Nephron (organoid): ENCODE data around the gene PAM.

ENCODE experiments used
- H3K27ac Mint-ChIP-seq, 3 experiments: 2 replicates each; pipeline ENCODE4 v1.8.0; 2020; ENCODE audit warnings: mixed read lengths in 3 of 3, mild to moderate bottlenecking in 2 of 3, moderate library complexity in 1 of 3
- H3K27me3 Mint-ChIP-seq: 2 replicates; pipeline ENCODE4 v1.8.0; 2021; ENCODE audit warnings: low read depth, mild to moderate bottlenecking, moderate library complexity, mixed read lengths
- H3K36me3 Mint-ChIP-seq: 2 replicates; pipeline ENCODE4 v1.8.0; 2020; ENCODE audit warnings: low read depth, mixed read lengths
- H3K4me1 Mint-ChIP-seq: 2 replicates; pipeline ENCODE4 v1.8.0; 2020; ENCODE audit warnings: mixed read lengths
- H3K4me3 Mint-ChIP-seq, 3 experiments: 2 replicates each; pipeline ENCODE4 v1.8.0; 2020; ENCODE audit warnings: mild to moderate bottlenecking in 3 of 3, mixed read lengths in 3 of 3, moderate library complexity in 2 of 3
- H3K9me3 Mint-ChIP-seq: 2 replicates; pipeline ENCODE4 v1.8.0; 2020; ENCODE audit warnings: mixed read lengths
- TF ChIP-seq, protein P1 (sequence below), 3 experiments: fragments of 200-600 bp; sonication (generic); IDR thresholded peaks; one replicate each; pipeline ENCODE4 v1.5.0; 2021; ENCODE audit warnings: antibody characterized with exemption in 3 of 3; ENCODE audit not compliant: unreplicated experiment in 3 of 3

Gene PAM

GRCh38 chr5:102716017-102716416 is 39.1 kb upstream of the PAM start:
- no peaks in the 10 kb centered on the region for H3K36me3 Mint-ChIP-seq
- peaks cover 9% of the 10 kb centered on the region for H3K4me1 Mint-ChIP-seq
- H3K27ac Mint-ChIP-seq, result no peak overlapping the region
- TF ChIP-seq, protein P1, sequence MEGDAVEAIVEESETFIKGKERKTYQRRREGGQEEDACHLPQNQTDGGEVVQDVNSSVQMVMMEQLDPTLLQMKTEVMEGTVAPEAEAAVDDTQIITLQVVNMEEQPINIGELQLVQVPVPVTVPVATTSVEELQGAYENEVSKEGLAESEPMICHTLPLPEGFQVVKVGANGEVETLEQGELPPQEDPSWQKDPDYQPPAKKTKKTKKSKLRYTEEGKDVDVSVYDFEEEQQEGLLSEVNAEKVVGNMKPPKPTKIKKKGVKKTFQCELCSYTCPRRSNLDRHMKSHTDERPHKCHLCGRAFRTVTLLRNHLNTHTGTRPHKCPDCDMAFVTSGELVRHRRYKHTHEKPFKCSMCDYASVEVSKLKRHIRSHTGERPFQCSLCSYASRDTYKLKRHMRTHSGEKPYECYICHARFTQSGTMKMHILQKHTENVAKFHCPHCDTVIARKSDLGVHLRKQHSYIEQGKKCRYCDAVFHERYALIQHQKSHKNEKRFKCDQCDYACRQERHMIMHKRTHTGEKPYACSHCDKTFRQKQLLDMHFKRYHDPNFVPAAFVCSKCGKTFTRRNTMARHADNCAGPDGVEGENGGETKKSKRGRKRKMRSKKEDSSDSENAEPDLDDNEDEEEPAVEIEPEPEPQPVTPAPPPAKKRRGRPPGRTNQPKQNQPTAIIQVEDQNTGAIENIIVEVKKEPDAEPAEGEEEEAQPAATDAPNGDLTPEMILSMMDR (IDR thresholded peaks at IDR 0.05; ENCODE audit: unreplicated experiment in 3 of 3), result no peak
- no peak overlapping the region for H3K4me3 Mint-ChIP-seq
- no peaks in the 10 kb centered on the region for H3K9me3 Mint-ChIP-seq
- H3K27me3 Mint-ChIP-seq, result no peaks in the 10 kb centered on the region

GRCh38 chr5:102718819-102719218 is 36.3 kb upstream of the PAM start:
- TF ChIP-seq, protein P1 (IDR thresholded peaks at IDR 0.05; ENCODE audit: unreplicated experiment in 3 of 3), result no peak
- no peaks in the 10 kb centered on the region for H3K27me3 Mint-ChIP-seq
- H3K9me3 Mint-ChIP-seq, result peaks cover 7% of the 10 kb centered on the region
- no peak overlapping the region for H3K27ac Mint-ChIP-seq
- no peaks in the 10 kb centered on the region for H3K36me3 Mint-ChIP-seq
- no peak overlapping the region for H3K4me3 Mint-ChIP-seq
- peaks cover 3% of the 10 kb centered on the region for H3K4me1 Mint-ChIP-seq

DNA sequence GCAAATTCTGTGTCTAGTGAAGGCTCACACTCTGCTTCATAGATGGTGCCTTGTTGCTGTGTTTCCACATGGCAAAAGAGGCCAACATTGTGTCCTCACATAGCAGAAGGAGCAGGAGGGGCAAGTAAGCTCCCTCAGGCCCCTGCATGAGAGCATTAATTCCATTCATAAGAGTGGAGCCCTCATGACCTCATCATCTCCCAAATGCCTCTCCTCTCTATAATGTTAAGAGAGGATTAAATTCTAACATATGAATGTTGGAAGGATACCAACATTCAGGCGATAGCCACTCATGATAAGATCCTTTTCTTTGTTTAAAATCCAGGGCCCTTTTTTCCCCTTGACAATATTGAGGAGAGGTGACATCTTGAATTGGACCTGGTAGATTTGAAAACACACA is 35.2 kb upstream of the PAM start:
- Mint-ChIP-seq H3K4me3 (no peak overlapping the region), H3K4me1 (no peaks in the 10 kb centered on the region), H3K36me3 (no peaks in the 10 kb centered on the region), H3K27me3 (no peaks in the 10 kb centered on the region), H3K9me3 (peaks cover 7% of the 10 kb centered on the region), H3K27ac (no peak overlapping the region)
- TF ChIP-seq, protein P1 (IDR thresholded peaks at IDR 0.05; ENCODE audit: unreplicated experiment in 3 of 3), result no peak

GRCh38 chr5:102720969-102721368 is 34.1 kb upstream of the PAM start:
- Mint-ChIP-seq H3K27me3 (no peaks in the 10 kb centered on the region), H3K27ac (peak overlapping the region in 1 of 3 experiments; percentile 55), H3K36me3 (no peaks in the 10 kb centered on the region), H3K4me3 (no peak overlapping the region), H3K4me1 (peaks cover 4% of the 10 kb centered on the region), H3K9me3 (peaks cover 7% of the 10 kb centered on the region)
- TF ChIP-seq, protein P1 (IDR thresholded peaks at IDR 0.05; ENCODE audit: unreplicated experiment in 3 of 3), result no peak

- Mint-ChIP-seq H3K4me3 (no peak overlapping the region), H3K36me3 (no peaks in the 10 kb centered on the region), H3K27me3 (peaks cover 2% of the 10 kb centered on the region), H3K27ac (no peak overlapping the region), H3K9me3 (peaks cover 7% of the 10 kb centered on the region), H3K4me1 (peaks cover 5% of the 10 kb centered on the region)
- TF ChIP-seq, protein P1 (IDR thresholded peaks at IDR 0.05; ENCODE audit: unreplicated experiment in 3 of 3), result no peak
Observed at GRCh38 chr5:102722931-102723330, 32.2 kb upstream of the PAM start.

- TF ChIP-seq, protein P1 (IDR thresholded peaks at IDR 0.05; ENCODE audit: unreplicated experiment in 3 of 3), result no peak
- H3K27me3 Mint-ChIP-seq, result peaks cover 4% of the 10 kb centered on the region
- H3K9me3 Mint-ChIP-seq, result no peaks in the 10 kb centered on the region
- no peaks in the 10 kb centered on the region for H3K4me1 Mint-ChIP-seq
- H3K27ac Mint-ChIP-seq, result no peak overlapping the region
- no peak overlapping the region for H3K4me3 Mint-ChIP-seq
- H3K36me3 Mint-ChIP-seq, result no peaks in the 10 kb centered on the region
Observed at GRCh38 chr5:102731693-102732092, 23.4 kb upstream of the PAM start.
